Measurements from ENCODE around the gene GFM1.
"Not testable (repeated sequence)": the region's sequence is repeated elsewhere in the genome, so short reads cannot be mapped to it uniquely, and the experiment has no call there.

Gene GFM1

DNA sequence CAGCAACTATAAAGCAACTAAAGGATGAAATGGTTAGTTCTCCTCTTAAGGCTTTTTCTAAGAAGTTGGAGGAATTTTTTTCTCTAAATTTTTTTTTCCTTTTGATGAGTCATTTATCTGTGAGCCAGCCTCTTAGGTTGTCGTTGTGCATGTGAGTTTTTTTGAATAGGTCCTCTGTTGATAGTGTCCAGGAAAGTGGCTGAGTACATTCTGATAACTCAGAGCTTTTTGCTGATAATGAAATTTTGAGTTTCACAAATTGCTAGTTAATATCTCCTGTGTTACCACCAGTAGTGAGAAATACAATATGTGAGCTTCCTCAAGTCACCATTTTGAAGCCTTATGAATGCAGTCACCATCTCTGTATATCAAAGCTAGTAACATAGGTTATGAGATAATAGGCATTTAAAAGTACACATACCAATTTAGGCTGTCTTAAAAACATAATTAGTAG, 35.2 kb downstream of the GFM1 start:
- no peak for DNase-seq

GRCh38 chr3:158680861-158681260, 36.5 kb downstream of the GFM1 start:
- no peak for DNase-seq

DNA sequence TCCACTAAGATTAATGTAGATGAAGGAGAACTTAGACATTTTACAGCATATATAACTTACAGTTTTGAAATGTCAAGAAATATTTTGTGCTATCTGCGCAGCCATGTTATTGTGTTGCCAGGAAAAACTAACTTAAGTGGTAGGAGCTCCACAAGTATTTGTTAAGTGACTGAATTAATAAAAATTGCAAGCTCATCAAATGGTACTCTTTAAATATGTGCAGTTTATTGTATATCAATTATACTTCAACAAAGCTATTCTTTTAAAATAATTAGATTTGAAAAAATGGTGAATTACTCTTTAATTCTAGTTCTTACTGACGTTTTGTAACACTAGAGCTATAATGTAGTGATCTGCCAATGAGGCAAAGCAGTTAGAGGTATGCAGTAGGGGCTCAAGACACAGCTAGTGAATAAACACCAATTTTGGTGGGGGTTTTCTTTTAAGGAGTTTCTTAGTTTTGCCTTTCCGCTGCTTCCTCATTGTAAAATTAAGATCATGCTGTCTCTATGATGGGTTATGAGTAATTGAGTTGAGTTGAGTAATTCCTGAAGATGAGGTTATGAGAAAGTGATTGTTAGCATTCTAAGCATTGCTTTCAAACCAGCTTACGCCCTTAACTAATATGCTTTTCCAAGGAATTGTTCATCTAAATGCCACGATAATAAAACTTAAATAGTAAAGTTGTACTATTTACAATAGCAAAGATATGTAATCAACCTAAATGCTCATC, 39.1 kb downstream of the GFM1 start:
- DNase-seq, result no peak

GRCh38 chr3:158685159-158685558, 40.8 kb downstream of the GFM1 start:
- no peak for DNase-seq

DNA sequence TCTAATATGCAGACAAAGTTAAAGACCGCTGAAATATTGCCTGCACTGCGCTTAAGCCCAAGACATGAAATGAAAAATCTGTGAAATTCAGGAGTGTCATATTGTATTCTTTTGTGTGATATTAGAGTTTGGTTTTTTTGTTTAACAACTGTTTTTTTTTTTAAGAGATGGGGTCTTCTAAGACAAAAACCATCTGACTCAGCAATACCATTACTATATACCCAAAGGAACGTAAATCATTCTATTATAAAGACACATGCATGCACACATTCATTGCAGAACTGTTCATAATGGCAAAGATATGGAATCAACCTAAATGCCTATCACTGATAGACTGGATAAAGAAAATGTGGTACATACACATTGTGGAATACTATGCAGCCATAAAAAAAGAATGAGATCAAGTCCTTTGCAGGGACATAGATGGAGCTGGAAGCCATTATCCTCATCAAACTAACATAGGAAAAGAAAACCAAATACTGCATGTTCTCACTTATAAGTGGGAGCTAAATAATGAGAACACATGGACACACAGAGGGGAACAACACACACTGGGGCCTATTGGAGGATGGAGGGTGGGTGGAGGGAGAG, 49.6 kb downstream of the GFM1 start:
- DNase-seq, result not testable (repeated sequence)

GRCh38 chr3:158696618-158697017, 52.3 kb downstream of the GFM1 start:
- DNase-seq, result no peak

DNA sequence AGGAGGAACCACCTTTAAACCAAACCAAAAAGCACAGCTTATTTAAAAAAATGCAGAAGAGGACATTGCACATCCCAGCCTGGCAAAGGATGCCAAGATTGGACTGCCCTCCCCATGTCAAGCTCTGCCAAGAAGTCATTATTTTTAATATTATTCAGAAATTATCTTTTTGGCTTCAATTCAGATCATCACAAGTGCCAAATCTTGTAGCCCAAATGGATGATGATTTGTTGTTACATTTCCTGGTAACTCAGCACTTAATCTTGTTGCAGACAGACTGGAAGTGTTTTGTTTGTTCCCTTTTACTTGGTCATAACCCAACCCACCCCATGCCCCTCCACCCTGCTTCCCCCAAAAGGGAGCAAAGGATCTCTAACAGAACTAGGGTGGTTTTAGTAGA, 56.2 kb downstream of the GFM1 start:
- DNase-seq, result no peak

GRCh38 chr3:158701420-158702065, 57.2 kb downstream of the GFM1 start:
- DNase-seq, result no peak

- DNase-seq, result no peak
Measured at GRCh38 chr3:158702815-158703481, 58.6 kb downstream of the GFM1 start.

- no peak for DNase-seq
Measured at GRCh38 chr3:158703566-158703965, 59.2 kb downstream of the GFM1 start.

DNA sequence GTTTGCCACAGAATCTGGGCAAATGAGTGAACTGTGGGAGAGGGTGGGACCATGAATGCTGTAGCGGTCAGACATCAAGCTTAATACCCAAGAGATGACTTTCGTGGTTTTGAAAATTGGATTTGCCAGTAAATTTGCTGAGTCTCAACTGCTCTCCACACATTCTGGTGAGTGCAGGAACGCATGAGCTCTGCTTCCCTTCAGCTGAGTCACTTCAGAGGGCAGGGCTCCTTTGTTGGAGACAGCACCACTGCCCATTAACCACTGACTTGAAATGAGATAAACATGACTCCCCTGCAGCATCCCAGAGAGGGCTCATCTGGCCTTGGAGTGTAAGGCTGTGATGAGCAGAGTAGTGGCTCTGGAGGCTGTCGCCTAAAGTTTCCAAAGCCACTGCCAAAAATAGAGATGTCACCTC, 65.3 kb downstream of the GFM1 start:
- no peak for DNase-seq

DNA sequence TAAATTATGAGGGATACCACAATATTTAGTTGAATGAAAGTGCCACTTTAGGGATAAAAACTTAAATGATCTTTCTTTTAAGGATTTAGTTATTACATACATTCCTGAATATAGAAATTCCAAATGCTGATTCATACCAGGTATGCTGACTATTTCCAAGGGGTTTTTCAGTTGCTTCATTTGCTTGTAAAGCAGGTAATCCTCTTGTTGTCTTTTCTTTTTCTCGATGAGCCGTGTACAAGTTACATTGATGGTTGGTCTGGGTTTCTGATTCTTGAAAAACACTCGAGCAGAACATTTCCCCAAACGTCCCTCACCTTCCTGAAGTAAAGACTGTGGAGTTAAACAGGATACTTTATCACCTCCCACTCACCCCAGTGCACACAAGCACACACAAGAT, 66.3 kb downstream of the GFM1 start:
- DNase-seq, result no peak

DNA sequence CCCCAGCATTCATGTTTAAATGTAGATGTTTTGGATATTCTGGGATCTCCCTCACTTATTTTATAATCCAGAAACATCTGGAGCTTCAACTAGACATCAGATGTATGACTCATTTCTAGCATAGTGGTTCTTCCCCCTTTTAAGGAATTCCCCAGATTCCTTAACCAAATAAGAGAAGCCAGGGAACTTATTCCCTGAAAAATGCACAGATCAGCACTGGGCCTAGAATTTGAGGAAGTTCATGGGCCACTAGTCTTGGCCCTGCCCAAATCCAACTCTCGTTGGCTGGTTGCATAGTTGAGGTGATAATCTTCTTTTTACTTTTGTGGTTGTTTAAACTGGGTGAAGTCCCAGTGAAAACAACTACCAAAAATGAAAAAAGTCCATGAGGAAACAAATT, 67.6 kb downstream of the GFM1 start:
- DNase-seq, result no peak

GRCh38 chr3:158712443-158712842, 68.1 kb downstream of the GFM1 start:
- no peak for DNase-seq

- no peak for DNase-seq
Measured at GRCh38 chr3:158713094-158713499, 68.8 kb downstream of the GFM1 start.

DNA sequence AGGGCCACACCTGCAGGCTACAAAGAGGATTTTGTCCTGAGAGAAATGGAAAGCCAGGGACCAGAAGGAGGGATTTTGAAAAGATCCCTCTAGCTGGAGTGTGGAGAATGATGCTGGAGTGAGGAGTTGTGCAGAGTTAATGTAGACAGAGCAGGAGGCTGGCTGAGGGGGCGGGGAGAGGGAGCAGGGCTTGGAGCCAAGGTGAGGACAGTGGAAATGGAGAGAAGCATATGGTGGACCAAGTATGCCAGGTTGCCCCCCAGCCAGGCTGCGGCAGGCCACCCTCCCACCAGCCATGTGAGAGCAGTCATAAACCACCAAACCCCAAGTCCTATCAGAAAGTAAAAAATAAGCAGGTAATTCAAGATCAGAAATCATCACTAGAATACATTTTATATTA, 73.2 kb downstream of the GFM1 start:
- no peak for DNase-seq

GRCh38 chr3:158718490-158719170, 74.3 kb downstream of the GFM1 start:
- DNase-seq, result no peak

GRCh38 chr3:158722108-158722507, 77.8 kb downstream of the GFM1 start:
- DNase-seq, result no peak

- no peak for DNase-seq
Measured at GRCh38 chr3:158723991-158724390, 79.7 kb downstream of the GFM1 start.

DNA sequence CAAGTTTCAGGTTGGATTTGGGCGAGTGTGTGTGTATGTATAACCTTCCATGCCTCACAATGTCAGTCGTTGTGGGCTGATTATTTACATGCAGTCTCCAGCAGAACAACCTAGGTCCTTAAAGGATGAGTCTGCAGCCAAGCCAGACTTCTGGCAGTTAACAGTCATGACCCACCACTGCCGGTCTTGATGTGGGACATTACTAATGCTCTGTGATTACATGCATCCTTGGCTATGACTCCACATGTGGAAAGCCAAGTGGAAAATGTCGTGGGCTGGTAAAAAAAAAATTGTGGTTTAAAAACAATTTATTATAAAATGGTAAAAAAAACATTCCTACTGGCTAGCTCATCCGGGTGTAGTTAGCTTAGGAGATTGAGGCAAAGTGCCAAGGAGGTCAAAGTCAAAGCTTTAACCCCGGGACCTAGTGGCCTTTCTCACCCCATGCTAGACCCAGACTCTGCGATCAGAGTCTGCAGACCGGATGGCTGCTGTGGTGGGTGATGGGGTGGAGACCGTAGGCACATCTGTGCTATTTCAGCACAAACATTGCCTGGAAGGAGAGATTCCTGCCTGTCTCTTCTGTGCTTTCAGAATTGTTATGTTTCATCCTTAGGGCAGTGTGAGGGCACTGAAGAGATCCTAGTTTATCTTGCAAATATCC, 81.2 kb downstream of the GFM1 start:
- DNase-seq, result no peak

DNA sequence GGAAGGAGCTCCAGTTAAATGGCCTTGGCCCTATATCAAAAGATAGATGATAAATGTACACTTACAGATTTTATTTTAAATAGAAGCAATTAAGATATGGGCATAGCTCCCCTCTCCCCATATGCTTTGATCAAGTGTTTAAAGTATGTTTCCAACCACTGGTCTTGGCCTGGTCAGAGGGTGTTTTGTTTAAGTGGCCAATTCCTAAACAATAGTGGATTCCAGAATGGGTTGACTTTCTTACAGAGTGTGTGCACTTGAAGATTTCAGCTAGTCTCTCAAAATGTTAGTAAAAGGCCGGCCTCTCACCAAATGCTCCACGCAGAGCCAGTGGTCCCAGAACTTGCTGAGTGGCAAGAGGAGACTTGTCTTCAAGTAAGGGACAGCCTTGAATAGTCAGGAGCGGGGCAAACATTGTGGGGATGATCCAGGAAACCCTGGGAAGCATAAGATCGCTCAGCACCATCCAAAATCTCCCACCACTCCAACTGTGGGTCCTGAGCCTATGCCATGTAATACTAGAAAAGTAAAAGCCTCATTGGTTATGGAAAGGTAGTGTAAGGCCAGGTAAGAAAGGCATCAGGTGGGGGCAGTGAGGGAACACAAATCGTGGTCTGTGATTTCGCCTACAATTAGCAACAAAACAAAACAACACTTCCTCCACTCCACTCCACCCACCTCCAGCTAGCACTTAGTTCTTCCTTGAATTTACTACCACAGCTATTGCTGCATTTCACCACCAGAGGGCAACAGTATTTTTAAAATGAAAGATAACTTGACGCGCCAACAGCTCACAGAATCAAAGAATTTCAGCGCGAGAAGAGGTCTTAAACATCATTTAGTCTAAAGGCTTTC, 83.1 kb downstream of the GFM1 start:
- DNase-seq, result no peak

DNA sequence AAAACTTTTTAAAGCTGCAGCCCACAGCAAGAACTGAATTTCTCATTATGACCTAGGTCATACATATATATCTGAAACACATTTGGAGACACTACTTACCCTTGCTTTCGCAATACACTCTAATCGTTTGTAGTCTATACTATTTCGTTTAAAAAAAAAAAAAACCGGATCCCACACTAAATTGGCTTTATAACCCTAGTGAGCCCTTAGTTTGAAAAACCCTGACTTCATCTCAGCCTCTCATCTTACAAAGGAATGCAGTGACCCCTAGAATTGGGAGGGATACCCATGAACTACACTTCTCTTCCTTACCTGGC, 83.7 kb downstream of the GFM1 start:
- DNase-seq, result no peak

Measured in activated effector memory CD4-positive, alpha-beta T cell treated with Interleukin-2 at 50 U/mL for 16 hours (primary cell).